ENCODE data around the gene CDK5RAP2. TPM values are rescaled to one million over a fixed set of nuclear protein-coding genes. Genes with fewer than 3 reads are reported as not detected.
A peak's percentile ranks its signal among the peaks of the same experiment; 100 is the strongest.

Gene CDK5RAP2
- total RNA-seq, 3 donors from 2014 or later (not counting 1 experiment from before 2014, with no cell fraction given): 81.5 to 95.7 (median 82.4) TPM

GRCh38 chr9:120351106-120351505 lies 228.9 kb downstream of the CDK5RAP2 start:
- no peak overlapping the region for H3K27ac ChIP-seq (ENCODE audit: low read length)
- H3K36me3 ChIP-seq (ENCODE audit: control insufficient read depth, insufficient read depth, low read length): no peaks in the 10 kb centered on the region
- Mint-ChIP-seq H3K27ac (no peak overlapping the region), H3K4me3 (no peak overlapping the region), H3K4me1 (no peaks in the 10 kb centered on the region), H3K27me3 (ENCODE audit: low read depth in 2 of 2) (peaks cover 0 to 3% of the 10 kb centered on the region in 2 donors), H3K9me3 (no peaks in the 10 kb centered on the region), H3K36me3 (no peaks in the 10 kb centered on the region)
- DNase-seq (no peak), ATAC-seq (no peak)
- WGBS (ENCODE audit: insufficient coverage): 81% methylated on average over 9 of the region's 9 CpGs
- intact Hi-C loops (cut with micrococcal nuclease): no loop called here
- no peak overlapping the region for H3K4me3 ChIP-seq (ENCODE audit: low read length)
- no peaks in the 10 kb centered on the region for H3K9me3 ChIP-seq (ENCODE audit: control insufficient read depth, insufficient read depth, low read length)
- H3K27me3 ChIP-seq (ENCODE audit: control insufficient read depth, insufficient read depth, low read length): no peaks in the 10 kb centered on the region
- no peak for TF ChIP-seq CTCF (IDR thresholded peaks at IDR 0.05)
- no peaks in the 10 kb centered on the region for H3K4me1 ChIP-seq (ENCODE audit: control insufficient read depth, insufficient read depth, low read length)

- no peaks in the 10 kb centered on the region for H3K9me3 Mint-ChIP-seq
- no peak overlapping the region for H3K27ac Mint-ChIP-seq
- no peak for ATAC-seq
Measured at GRCh38 chr9:120350596-120350995, 229.4 kb downstream of the CDK5RAP2 start.

GRCh38 chr9:120348951-120349429 lies 231.0 kb downstream of the CDK5RAP2 start:
- intact Hi-C loops (cut with micrococcal nuclease): no loop called here

More at GRCh38 chr9:120350596-120350995, 229.4 kb downstream of the CDK5RAP2 start:
- no peak for DNase-seq
- Histone ChIP-seq H3K4me3 (ENCODE audit: low read length) (no peak overlapping the region), H3K9me3 (ENCODE audit: control insufficient read depth, insufficient read depth, low read length) (no peaks in the 10 kb centered on the region), H3K27ac (ENCODE audit: low read length) (no peak overlapping the region), H3K27me3 (ENCODE audit: control insufficient read depth, insufficient read depth, low read length) (no peaks in the 10 kb centered on the region), H3K4me1 (ENCODE audit: control insufficient read depth, insufficient read depth, low read length) (no peaks in the 10 kb centered on the region), H3K36me3 (ENCODE audit: control insufficient read depth, insufficient read depth, low read length) (no peaks in the 10 kb centered on the region)
- no peak for TF ChIP-seq CTCF (IDR thresholded peaks at IDR 0.05)
- H3K27me3 Mint-ChIP-seq (ENCODE audit: low read depth in 2 of 2): peaks cover 0 to 3% of the 10 kb centered on the region in 2 donors
- 91% methylated on average over 4 of the region's 4 CpGs for WGBS (ENCODE audit: insufficient coverage)
- no peaks in the 10 kb centered on the region for H3K4me1 Mint-ChIP-seq
- intact Hi-C loops (cut with micrococcal nuclease): no loop called here
- no peaks in the 10 kb centered on the region for H3K36me3 Mint-ChIP-seq
- no peak overlapping the region for H3K4me3 Mint-ChIP-seq

More at GRCh38 chr9:120348951-120349429, 231.0 kb downstream of the CDK5RAP2 start:
- Histone ChIP-seq H3K4me1 (ENCODE audit: control insufficient read depth, insufficient read depth, low read length) (no peaks in the 10 kb centered on the region), H3K36me3 (ENCODE audit: control insufficient read depth, insufficient read depth, low read length) (no peaks in the 10 kb centered on the region), H3K4me3 (ENCODE audit: low read length) (no peak overlapping the region), H3K27me3 (ENCODE audit: control insufficient read depth, insufficient read depth, low read length) (no peaks in the 10 kb centered on the region), H3K9me3 (ENCODE audit: control insufficient read depth, insufficient read depth, low read length) (no peaks in the 10 kb centered on the region), H3K27ac (ENCODE audit: low read length) (no peak overlapping the region)
- H3K4me1 Mint-ChIP-seq: peaks cover 0 to 8% of the 10 kb centered on the region in 2 donors
- no peaks in the 10 kb centered on the region for H3K9me3 Mint-ChIP-seq
- WGBS (ENCODE audit: insufficient coverage): 23% methylated on average over 16 of the region's 16 CpGs
- no peaks in the 10 kb centered on the region for H3K36me3 Mint-ChIP-seq
- ATAC-seq (no peak), DNase-seq (peak in 1 of 2 donors; percentile 7)
- no peak for TF ChIP-seq CTCF (IDR thresholded peaks at IDR 0.05)
- peaks cover 0 to 3% of the 10 kb centered on the region in 2 donors for H3K27me3 Mint-ChIP-seq (ENCODE audit: low read depth in 2 of 2)
- no peak overlapping the region for H3K4me3 Mint-ChIP-seq
- H3K27ac Mint-ChIP-seq: no peak overlapping the region
